D721Med (cell line): ENCODE measurements around the gene PUDP.
"Not testable (repeated sequence)": the region's sequence is repeated elsewhere in the genome, so short reads cannot be mapped to it uniquely, and the experiment has no call there.

Source experiments
- DNase-seq: peaks from one replicate; pipeline ENCODE4 v3.0.0; 2011; ENCODE audit warnings: low spot score; ENCODE audit not compliant: insufficient read length
- FAIRE-seq: peaks from 2 replicates; lab custom pipeline; 2011; peaks lifted over from hg19 to GRCh38; lab: Jason Lieb, UNC
- CTCF ChIP-seq: IDR thresholded peaks from 2 replicates; pipeline ENCODE4 v1.5.1; 2012; ENCODE audit warnings: mild to moderate bottlenecking, control low read depth; ENCODE audit not compliant: insufficient read depth; ENCODE audit errors: missing control alignments

PUDP gene

GRCh38 chrX:7109838-7110793, 37.8 kb downstream of the PUDP start:
- no peak for TF ChIP-seq CTCF
- no peak for FAIRE-seq
- no peak for DNase-seq

- no peak for TF ChIP-seq CTCF
- FAIRE-seq (no peak), DNase-seq (no peak)
Observed at GRCh38 chrX:7109049-7109531, 38.9 kb downstream of the PUDP start.

GRCh38 chrX:7108030-7108429, 39.9 kb downstream of the PUDP start:
- no peak for TF ChIP-seq CTCF
- FAIRE-seq (no peak), DNase-seq (no peak)

GRCh38 chrX:7106649-7107048, 41.3 kb downstream of the PUDP start:
- FAIRE-seq (no peak), DNase-seq (no peak)
- no peak for TF ChIP-seq CTCF

- TF ChIP-seq CTCF: no peak
- no peak for DNase-seq
- FAIRE-seq: no peak
Observed at GRCh38 chrX:7102119-7102518, 45.8 kb downstream of the PUDP start.

GRCh38 chrX:7100022-7100421, 47.9 kb downstream of the PUDP start:
- TF ChIP-seq CTCF: no peak
- FAIRE-seq (no peak), DNase-seq (no peak)

- not testable (repeated sequence) for FAIRE-seq, DNase-seq
Observed at GRCh38 chrX:7095657-7096056, 52.3 kb downstream of the PUDP start.
